AG09309 (cell line): Measurements from ENCODE around the gene TSHZ2.
A peak's percentile ranks its signal among the peaks of the same experiment; 100 is the strongest.

Experiments
- DNase-seq: peaks from one replicate; pipeline ENCODE4 v3.0.0-alpha.2; 2010; ENCODE audit warnings: low read depth
- H3K4me3 ChIP-seq: 2 replicates; pipeline ENCODE4 v1.5.1; 2011; ENCODE audit warnings: mild to moderate bottlenecking, low read depth, low read length, moderate library complexity; ENCODE audit not compliant: control insufficient read depth
- TF ChIP-seq, protein P1 (sequence below): IDR thresholded peaks from 2 replicates; pipeline ENCODE4 v1.5.1; 2011; ENCODE audit warnings: mild to moderate bottlenecking, low read depth, low read length, inconsistent platforms; ENCODE audit not compliant: insufficient read depth, control insufficient read depth; ENCODE audit errors: missing control alignments

The TSHZ2 gene

DNA sequence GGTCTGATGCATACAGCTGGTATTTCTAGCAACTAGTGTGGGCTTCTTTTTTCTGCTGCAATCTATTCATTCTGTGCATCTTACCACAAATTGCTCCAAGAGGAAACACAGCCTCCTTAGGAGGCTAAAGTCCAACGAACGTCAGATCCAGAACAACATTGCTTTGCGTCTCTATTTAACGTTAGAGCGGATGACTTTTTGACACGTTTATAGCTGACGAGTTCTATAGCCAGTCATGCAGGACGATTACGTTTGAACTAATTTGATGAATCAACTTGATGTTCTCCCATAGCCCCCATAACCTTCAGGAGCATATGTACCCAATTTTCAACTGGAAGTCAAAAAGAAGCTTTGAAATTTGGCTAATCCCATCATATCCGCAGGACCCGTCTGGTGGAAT is 59.9 kb downstream of the TSHZ2 start:
- TF ChIP-seq, protein P1, sequence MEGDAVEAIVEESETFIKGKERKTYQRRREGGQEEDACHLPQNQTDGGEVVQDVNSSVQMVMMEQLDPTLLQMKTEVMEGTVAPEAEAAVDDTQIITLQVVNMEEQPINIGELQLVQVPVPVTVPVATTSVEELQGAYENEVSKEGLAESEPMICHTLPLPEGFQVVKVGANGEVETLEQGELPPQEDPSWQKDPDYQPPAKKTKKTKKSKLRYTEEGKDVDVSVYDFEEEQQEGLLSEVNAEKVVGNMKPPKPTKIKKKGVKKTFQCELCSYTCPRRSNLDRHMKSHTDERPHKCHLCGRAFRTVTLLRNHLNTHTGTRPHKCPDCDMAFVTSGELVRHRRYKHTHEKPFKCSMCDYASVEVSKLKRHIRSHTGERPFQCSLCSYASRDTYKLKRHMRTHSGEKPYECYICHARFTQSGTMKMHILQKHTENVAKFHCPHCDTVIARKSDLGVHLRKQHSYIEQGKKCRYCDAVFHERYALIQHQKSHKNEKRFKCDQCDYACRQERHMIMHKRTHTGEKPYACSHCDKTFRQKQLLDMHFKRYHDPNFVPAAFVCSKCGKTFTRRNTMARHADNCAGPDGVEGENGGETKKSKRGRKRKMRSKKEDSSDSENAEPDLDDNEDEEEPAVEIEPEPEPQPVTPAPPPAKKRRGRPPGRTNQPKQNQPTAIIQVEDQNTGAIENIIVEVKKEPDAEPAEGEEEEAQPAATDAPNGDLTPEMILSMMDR = no peak
- H3K4me3 ChIP-seq = no peak overlapping the region
- DNase-seq = no peak

DNA sequence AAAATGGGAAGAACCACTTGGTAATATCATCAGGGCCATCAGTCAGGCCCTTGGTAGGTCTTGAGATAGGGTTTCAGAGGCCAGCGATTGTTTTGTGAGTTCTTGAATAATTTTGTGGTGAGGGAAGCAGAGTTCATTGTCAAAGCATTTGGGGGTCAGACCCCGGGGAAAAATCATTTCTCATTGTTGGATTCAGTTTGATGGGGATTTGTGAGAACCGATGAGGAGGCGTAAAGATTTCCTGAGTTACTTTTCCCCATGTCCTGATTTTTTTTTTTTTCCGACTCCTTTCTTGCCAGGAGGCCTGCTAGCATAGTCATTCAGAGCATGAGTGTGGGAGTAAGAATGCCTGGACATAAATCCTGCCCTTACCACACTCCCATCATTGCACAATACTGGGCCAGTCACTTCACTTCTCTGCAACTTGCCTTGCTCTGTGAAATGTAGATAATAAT is 60.3 kb downstream of the TSHZ2 start:
- H3K4me3 ChIP-seq = no peak overlapping the region
- DNase-seq = peak; percentile 86
- TF ChIP-seq, protein P1 = no peak

DNA sequence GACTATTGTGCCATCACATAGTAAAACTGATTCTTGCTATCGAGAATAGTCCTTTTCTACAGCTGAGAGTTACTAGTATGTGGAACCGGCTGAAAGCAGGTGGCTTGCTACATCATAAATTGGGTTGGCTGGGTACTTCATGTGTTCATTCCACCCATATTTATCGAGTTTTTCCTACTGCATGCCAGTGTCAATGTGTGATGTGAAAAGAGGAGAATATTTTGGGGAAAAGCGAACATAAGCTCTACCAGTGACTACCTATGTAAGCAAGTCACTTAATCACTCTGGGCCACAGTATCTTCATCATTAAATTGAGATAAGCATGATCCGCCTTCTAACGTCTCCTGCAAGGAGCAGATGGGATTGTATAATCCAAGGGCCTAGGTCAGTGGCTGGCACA is 61.0 kb downstream of the TSHZ2 start:
- no peak overlapping the region for H3K4me3 ChIP-seq
- no peak for DNase-seq
- TF ChIP-seq, protein P1 = no peak

DNA sequence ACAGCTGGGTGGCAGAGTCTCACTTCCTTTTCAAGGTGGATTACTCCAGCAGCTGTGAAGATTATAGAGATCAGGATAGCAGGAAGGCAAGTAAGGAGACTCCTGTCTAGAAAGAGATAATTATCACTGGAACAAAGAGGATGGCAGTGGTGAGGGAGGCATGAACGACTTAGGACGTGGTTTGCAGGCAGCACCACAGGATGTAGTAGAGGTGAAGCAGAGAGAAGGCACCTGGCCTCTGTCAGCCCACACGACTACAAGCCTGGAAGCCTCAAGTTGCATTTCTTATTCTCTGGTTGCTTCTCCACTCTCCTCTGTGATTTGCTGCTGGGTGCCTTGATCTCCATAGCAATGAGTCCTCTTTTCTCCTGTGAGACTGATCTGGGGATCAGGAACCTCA is 62.7 kb downstream of the TSHZ2 start:
- DNase-seq = no peak
- no peak overlapping the region for H3K4me3 ChIP-seq
- TF ChIP-seq, protein P1 = no peak

DNA sequence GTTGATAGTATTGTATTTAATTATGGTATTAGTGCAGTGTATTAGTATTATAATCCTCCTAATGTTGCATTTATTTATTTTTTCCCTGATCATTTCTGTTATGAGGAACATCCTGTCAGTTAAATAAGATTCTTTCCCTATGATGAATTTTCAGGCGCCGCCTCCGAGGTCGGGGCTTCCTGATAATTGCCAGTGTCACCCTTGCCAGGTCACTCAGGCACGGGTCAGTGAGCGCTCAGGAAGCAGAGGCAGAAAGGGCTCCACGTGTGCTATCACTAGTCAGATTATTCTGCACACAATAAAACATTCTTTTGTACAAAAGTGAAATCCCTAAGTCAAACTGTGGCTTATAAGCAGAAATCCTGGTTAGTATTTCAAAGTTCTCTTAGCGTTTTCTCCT is 64.8 kb downstream of the TSHZ2 start:
- TF ChIP-seq, protein P1 = no peak
- no peak overlapping the region for H3K4me3 ChIP-seq
- no peak for DNase-seq

DNA sequence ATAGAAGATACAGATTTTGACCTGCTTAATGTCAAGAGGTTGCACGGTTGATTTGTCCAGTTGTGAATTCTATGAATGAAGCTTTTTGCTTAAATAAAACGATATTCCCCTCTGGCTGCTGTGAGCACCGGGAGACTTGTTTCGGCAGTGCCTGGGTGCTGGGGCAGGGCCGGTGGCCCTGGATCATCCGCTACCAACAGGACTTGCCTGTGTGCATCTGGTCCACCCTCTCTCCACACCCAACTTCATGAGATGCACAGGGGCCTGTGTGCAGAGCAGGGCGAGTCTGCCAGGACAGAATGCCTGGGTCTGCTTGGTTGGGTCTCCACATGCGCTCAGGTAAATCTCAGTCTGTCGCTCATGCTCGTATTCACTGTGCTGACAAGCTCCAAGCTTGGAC is 65.5 kb downstream of the TSHZ2 start:
- TF ChIP-seq, protein P1 = no peak
- H3K4me3 ChIP-seq = no peak overlapping the region
- DNase-seq = no peak

DNA sequence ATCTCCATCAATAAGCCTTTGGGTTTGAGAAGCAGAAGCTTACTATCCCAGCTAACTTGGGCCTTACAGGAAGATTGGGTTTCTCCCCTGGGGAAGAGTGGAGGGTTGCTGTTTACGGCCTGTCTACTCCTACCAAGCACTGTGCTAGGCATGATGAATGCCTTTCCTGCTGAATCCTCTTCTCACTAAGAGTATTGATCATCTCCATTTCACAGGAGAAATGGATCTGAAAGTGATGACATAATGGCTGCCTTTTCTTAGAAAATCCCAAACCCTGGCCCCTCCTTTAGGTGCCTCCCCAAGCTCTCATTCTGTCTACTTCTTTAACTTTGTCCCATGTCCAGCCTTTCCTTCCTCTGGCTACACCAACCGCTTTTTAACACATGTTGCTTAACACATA is 66.1 kb downstream of the TSHZ2 start:
- TF ChIP-seq, protein P1 = no peak
- DNase-seq = no peak
- H3K4me3 ChIP-seq = no peak overlapping the region
